Astrocyte (in vitro differentiated cells and primary cell): Measurements from ENCODE around the gene CCNYL1. TPM values are rescaled to one million over a fixed set of nuclear protein-coding genes. Genes with fewer than 3 reads are reported as not detected.

Source experiments
- DNase-seq: peaks from one replicate; pipeline ENCODE4 v3.0.0-alpha.2; 2010; ENCODE audit warnings: low read depth
- FAIRE-seq: peaks from 2 replicates; lab custom pipeline; 2011; peaks lifted over from hg19 to GRCh38; lab: Jason Lieb, UNC
- H2AFZ ChIP-seq: 2 replicates; pipeline ENCODE4 v1.6.0; 2012; ENCODE audit warnings: low read depth, low read length, inconsistent platforms
- H3K27ac ChIP-seq: 2 replicates; pipeline ENCODE4 v1.5.1; 2011; ENCODE audit warnings: low read depth, low read length, inconsistent platforms
- H3K27me3 ChIP-seq: 2 replicates; pipeline ENCODE4 v1.6.0; 2011; ENCODE audit warnings: low read length, inconsistent platforms; ENCODE audit not compliant: insufficient read depth
- H3K36me3 ChIP-seq: 2 replicates; pipeline ENCODE4 v1.5.1; 2011; ENCODE audit warnings: low read length, inconsistent platforms; ENCODE audit not compliant: insufficient read depth
- H3K4me1 ChIP-seq: 2 replicates; pipeline ENCODE4 v1.5.1; 2011; ENCODE audit warnings: low read length, inconsistent platforms; ENCODE audit not compliant: insufficient read depth
- H3K4me2 ChIP-seq: 2 replicates; pipeline ENCODE4 v1.6.0; 2012; ENCODE audit warnings: low read length, inconsistent platforms
- H3K4me3 ChIP-seq: 2 replicates; pipeline ENCODE4 v1.5.1; 2011; ENCODE audit warnings: low read depth, mild to moderate bottlenecking, low read length, inconsistent platforms; ENCODE audit not compliant: insufficient read depth
- H3K79me2 ChIP-seq: 2 replicates; pipeline ENCODE4 v1.6.0; 2012; ENCODE audit warnings: mild to moderate bottlenecking, low read length, inconsistent platforms; ENCODE audit not compliant: insufficient read depth
- H3K9ac ChIP-seq: 2 replicates; pipeline ENCODE4 v1.6.0; 2012; ENCODE audit warnings: mild to moderate bottlenecking, low read length, inconsistent platforms
- H3K9me3 ChIP-seq: 2 replicates; pipeline ENCODE4 v1.5.1; 2012; ENCODE audit warnings: low read depth, mild to moderate bottlenecking, low read length, inconsistent platforms; ENCODE audit not compliant: insufficient read depth
- H4K20me1 ChIP-seq: 2 replicates; pipeline ENCODE4 v1.6.0; 2012; ENCODE audit warnings: low read length, inconsistent platforms; ENCODE audit not compliant: insufficient read depth
- H3K27ac Mint-ChIP-seq: one replicate; pipeline ENCODE4 v1.8.0; 2021; ENCODE audit warnings: mild to moderate bottlenecking, mixed read lengths; ENCODE audit not compliant: unreplicated experiment
- H3K27me3 Mint-ChIP-seq: one replicate; pipeline ENCODE4 v1.8.0; 2021; ENCODE audit warnings: low read depth, mixed read lengths; ENCODE audit not compliant: unreplicated experiment
- H3K36me3 Mint-ChIP-seq: one replicate; pipeline ENCODE4 v1.8.0; 2021; ENCODE audit warnings: low read depth, mixed read lengths; ENCODE audit not compliant: unreplicated experiment
- H3K4me1 Mint-ChIP-seq: one replicate; pipeline ENCODE4 v1.8.0; 2021; ENCODE audit warnings: low read depth, mixed read lengths; ENCODE audit not compliant: unreplicated experiment
- H3K4me3 Mint-ChIP-seq: one replicate; pipeline ENCODE4 v1.8.0; 2021; ENCODE audit warnings: mild to moderate bottlenecking, moderate library complexity, mixed read lengths; ENCODE audit not compliant: unreplicated experiment
- H3K9me3 Mint-ChIP-seq: one replicate; pipeline ENCODE4 v1.8.0; 2021; ENCODE audit warnings: mild to moderate bottlenecking, mixed read lengths; ENCODE audit not compliant: unreplicated experiment
- EZH2 ChIP-seq: IDR thresholded peaks from 2 replicates; pipeline ENCODE4 v1.6.1; 2012; ENCODE audit warnings: mild to moderate bottlenecking, low read length, inconsistent platforms; ENCODE audit not compliant: insufficient read depth
- total RNA-seq: library from RNA; stranded (reverse); gene quantifications from 2 replicates; pipeline ENCODE4 v1.2.1, GENCODE V29; 2021
- TF ChIP-seq, protein P1 (sequence below): IDR thresholded peaks from 2 replicates; pipeline ENCODE4 v1.5.1; 2011; ENCODE audit warnings: low read depth, mild to moderate bottlenecking, inconsistent platforms, low read length, moderate library complexity; ENCODE audit not compliant: insufficient read depth

Gene CCNYL1
- total RNA-seq, 1 donor from 2014 or later = 35.2 TPM

DNA sequence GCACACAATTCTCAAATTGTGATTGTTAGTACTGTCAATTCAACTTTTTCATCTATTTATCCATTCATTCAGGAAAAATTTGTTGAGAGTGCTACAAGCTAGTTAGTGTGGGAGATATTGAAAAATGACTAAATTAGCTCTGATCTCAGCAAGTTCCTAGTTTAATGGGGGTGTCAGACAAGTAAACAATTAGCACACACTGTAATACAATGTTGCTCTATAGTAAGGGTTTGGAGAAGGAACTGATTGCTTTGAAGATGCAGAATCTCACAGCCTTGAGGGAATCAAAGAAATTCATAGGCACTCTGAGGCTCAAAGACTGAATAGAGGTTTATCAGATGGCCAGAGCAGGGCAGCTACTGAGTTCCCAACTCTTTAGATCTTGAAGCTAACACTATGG is 6.8 kb upstream of the CCNYL1 start:
- H3K9me3 Mint-ChIP-seq = no peaks in the 10 kb centered on the region
- FAIRE-seq (no peak), DNase-seq (no peak)
- no peak overlapping the region for H3K4me3 Mint-ChIP-seq
- no peak overlapping the region for H3K4me3 ChIP-seq
- H3K4me1 ChIP-seq = no peaks in the 10 kb centered on the region
- no peaks in the 10 kb centered on the region for H3K79me2 ChIP-seq
- no peak overlapping the region for H3K4me2 ChIP-seq
- H2AFZ ChIP-seq = no peak overlapping the region
- no peaks in the 10 kb centered on the region for H3K27me3 ChIP-seq
- H3K4me1 Mint-ChIP-seq = peaks cover 3% of the 10 kb centered on the region
- no peak overlapping the region for H3K9ac ChIP-seq
- no peak overlapping the region for H3K27ac ChIP-seq
- no peaks in the 10 kb centered on the region for H4K20me1 ChIP-seq
- H3K36me3 ChIP-seq = no peaks in the 10 kb centered on the region
- H3K27ac Mint-ChIP-seq = no peak overlapping the region
- no peaks in the 10 kb centered on the region for H3K9me3 ChIP-seq
- H3K27me3 Mint-ChIP-seq = no peaks in the 10 kb centered on the region
- no peak for TF ChIP-seq EZH2
- TF ChIP-seq, protein P1, sequence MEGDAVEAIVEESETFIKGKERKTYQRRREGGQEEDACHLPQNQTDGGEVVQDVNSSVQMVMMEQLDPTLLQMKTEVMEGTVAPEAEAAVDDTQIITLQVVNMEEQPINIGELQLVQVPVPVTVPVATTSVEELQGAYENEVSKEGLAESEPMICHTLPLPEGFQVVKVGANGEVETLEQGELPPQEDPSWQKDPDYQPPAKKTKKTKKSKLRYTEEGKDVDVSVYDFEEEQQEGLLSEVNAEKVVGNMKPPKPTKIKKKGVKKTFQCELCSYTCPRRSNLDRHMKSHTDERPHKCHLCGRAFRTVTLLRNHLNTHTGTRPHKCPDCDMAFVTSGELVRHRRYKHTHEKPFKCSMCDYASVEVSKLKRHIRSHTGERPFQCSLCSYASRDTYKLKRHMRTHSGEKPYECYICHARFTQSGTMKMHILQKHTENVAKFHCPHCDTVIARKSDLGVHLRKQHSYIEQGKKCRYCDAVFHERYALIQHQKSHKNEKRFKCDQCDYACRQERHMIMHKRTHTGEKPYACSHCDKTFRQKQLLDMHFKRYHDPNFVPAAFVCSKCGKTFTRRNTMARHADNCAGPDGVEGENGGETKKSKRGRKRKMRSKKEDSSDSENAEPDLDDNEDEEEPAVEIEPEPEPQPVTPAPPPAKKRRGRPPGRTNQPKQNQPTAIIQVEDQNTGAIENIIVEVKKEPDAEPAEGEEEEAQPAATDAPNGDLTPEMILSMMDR = no peak
- H3K36me3 Mint-ChIP-seq = no peaks in the 10 kb centered on the region

DNA sequence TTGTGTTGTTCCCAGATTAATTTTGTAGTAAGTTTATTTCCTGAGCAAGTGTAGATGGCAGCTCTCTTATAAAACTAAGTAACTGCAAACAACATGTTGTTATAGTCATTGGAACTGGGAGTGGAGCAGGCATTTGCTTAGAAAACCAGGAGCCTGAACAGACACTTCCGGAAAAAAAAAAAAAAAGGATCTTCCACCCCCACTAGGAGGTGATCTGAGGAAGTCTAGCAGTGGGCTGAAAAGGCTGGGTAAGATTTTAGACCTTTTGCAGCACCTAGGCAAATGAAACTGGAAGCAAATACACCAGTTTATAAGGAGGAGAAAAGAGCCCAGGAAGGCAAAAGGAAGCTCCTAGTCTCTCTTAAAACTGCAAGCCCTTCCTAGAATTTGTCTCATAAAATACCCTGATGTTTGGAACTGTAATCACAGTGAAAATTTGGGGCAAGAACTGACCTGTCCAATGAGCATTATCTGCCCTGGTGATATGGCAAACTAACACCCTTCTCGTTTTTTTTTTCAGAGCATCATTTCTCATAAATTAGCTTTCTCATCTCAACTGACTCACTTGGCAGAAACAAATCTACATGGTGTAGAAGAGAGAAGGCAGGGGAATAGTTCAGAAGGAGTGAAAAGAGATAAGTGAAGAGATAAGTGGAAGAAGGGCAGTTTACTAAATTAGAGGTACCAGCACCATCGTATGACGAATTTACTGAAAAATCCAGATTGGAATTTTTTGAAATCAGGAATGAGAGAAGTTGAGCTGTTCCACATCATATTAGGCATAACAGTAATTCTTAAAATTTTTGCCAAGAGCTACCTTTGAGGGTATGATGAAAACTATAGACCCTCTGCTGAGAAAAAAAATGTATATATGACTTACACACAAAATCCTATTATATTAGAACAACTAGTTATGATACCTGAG is 4.2 kb upstream of the CCNYL1 start:
- peaks cover 5% of the 10 kb centered on the region for H3K4me1 ChIP-seq
- no peaks in the 10 kb centered on the region for H3K27me3 Mint-ChIP-seq
- DNase-seq (no peak), FAIRE-seq (no peak)
- H3K27me3 ChIP-seq = no peaks in the 10 kb centered on the region
- no peak overlapping the region for H3K4me2 ChIP-seq
- peaks cover 3% of the 10 kb centered on the region for H3K36me3 Mint-ChIP-seq
- H4K20me1 ChIP-seq = no peaks in the 10 kb centered on the region
- no peak overlapping the region for H3K4me3 Mint-ChIP-seq
- H3K9me3 ChIP-seq = no peaks in the 10 kb centered on the region
- peaks cover 3% of the 10 kb centered on the region for H3K79me2 ChIP-seq
- no peaks in the 10 kb centered on the region for H3K36me3 ChIP-seq
- no peak overlapping the region for H3K4me3 ChIP-seq
- no peak overlapping the region for H2AFZ ChIP-seq
- TF ChIP-seq EZH2 = no peak
- TF ChIP-seq, protein P1 = no peak
- no peak overlapping the region for H3K27ac Mint-ChIP-seq
- H3K4me1 Mint-ChIP-seq = peaks cover 5% of the 10 kb centered on the region
- no peaks in the 10 kb centered on the region for H3K9me3 Mint-ChIP-seq
- no peak overlapping the region for H3K27ac ChIP-seq
- H3K9ac ChIP-seq = no peak overlapping the region
